ENCODE results near the gene AMPH.

The AMPH gene

GRCh38 chr7:38630720-38631673, at the start of gene AMPH:
AMPH (minus strand) TSS chr7:38631373; CDS start chr7:38631351, 22 bp downstream.
- DNase-seq (ENCODE audit: low read depth, low spot score): peak; percentile 81

GRCh38 chr7:38679419-38679818, 48.2 kb upstream of the AMPH start:
- DNase-seq (ENCODE audit: low read depth, low spot score): no peak

- no peak for DNase-seq (ENCODE audit: low read depth, low spot score)
Observed at GRCh38 chr7:38678698-38679054, 47.5 kb upstream of the AMPH start.

- no peak for DNase-seq (ENCODE audit: low read depth, low spot score)
Observed at GRCh38 chr7:38677981-38678697, 47.0 kb upstream of the AMPH start.

- no peak for DNase-seq (ENCODE audit: low read depth, low spot score)
Observed at GRCh38 chr7:38675494-38676106, 44.4 kb upstream of the AMPH start.

GRCh38 chr7:38674513-38674912, 43.3 kb upstream of the AMPH start:
- no peak for DNase-seq (ENCODE audit: low read depth, low spot score)

GRCh38 chr7:38673795-38674194, 42.6 kb upstream of the AMPH start:
- DNase-seq (ENCODE audit: low read depth, low spot score): peak; percentile 8

- DNase-seq (ENCODE audit: low read depth, low spot score): no peak
Observed at GRCh38 chr7:38671911-38672905, 41.0 kb upstream of the AMPH start.

- no peak for DNase-seq (ENCODE audit: low read depth, low spot score)
Observed at GRCh38 chr7:38669965-38670520, 38.9 kb upstream of the AMPH start.

GRCh38 chr7:38664972-38665371, 33.8 kb upstream of the AMPH start:
- no peak for DNase-seq (ENCODE audit: low read depth, low spot score)

- peak; percentile 68 for DNase-seq (ENCODE audit: low read depth, low spot score)
Observed at GRCh38 chr7:38660427-38661099, 29.4 kb upstream of the AMPH start.

- no peak for DNase-seq (ENCODE audit: low read depth, low spot score)
Observed at GRCh38 chr7:38659931-38660330, 28.8 kb upstream of the AMPH start.

- no peak for DNase-seq (ENCODE audit: low read depth, low spot score)
Observed at GRCh38 chr7:38658921-38659320, 27.7 kb upstream of the AMPH start.

GRCh38 chr7:38656968-38657367, 25.8 kb upstream of the AMPH start:
- DNase-seq (ENCODE audit: low read depth, low spot score): no peak

- DNase-seq (ENCODE audit: low read depth, low spot score): no peak
Observed at GRCh38 chr7:38655833-38656774, 24.9 kb upstream of the AMPH start.

GRCh38 chr7:38637957-38638356, 6.8 kb upstream of the AMPH start:
- no peak for DNase-seq (ENCODE audit: low read depth, low spot score)

GRCh38 chr7:38632411-38632810, 1.2 kb upstream of the AMPH start:
- DNase-seq (ENCODE audit: low read depth, low spot score): no peak

- peak; percentile 52 for DNase-seq (ENCODE audit: low read depth, low spot score)
Observed at GRCh38 chr7:38629651-38630510, 1.3 kb downstream of the AMPH start.

Measured in astrocyte of the hippocampus (primary cell).